Measurements from ENCODE around the gene OFD1. TPM values are rescaled to one million over a fixed set of nuclear protein-coding genes. Genes with fewer than 3 reads are reported as not detected.

Gene OFD1
- total and polyA plus RNA-seq, 2 experiments from 2014 or later = 23.5 TPM

- Histone ChIP-seq H3K27ac (no peak overlapping the region), H3K27me3 (no peaks in the 10 kb centered on the region), H4K20me1 (ENCODE audit: insufficient read depth, poor library complexity, severe bottlenecking) (no peaks in the 10 kb centered on the region), H3K9me3 (ENCODE audit: low read depth) (no peaks in the 10 kb centered on the region), H3K4me3 (no peak overlapping the region), H2AFZ (no peak overlapping the region), H3K36me3 (replicated peaks; ENCODE audit: insufficient read depth, low read depth) (no peaks in the 10 kb centered on the region), H3K4me1 (ENCODE audit: insufficient read depth) (no peaks in the 10 kb centered on the region), H3K9me2 (replicated peaks; ENCODE audit: insufficient read depth) (no peaks in the 10 kb centered on the region), H3K4me2 (no peak overlapping the region), H3K79me2 (no peaks in the 10 kb centered on the region)
- WGBS (ENCODE audit: low lambda C conversion rate, missing lambda C conversion rate) = 80% methylated on average over 4 of the region's 4 CpGs
- no peak for TF ChIP-seq CTCF (IDR thresholded peaks at IDR 0.05; ENCODE audit: poor library complexity)
- no peak for TF ChIP-seq EZH2 (IDR thresholded peaks at IDR 0.05; ENCODE audit: borderline replicate concordance)
- TF ChIP-seq EZH2phosphoT487 (IDR thresholded peaks at IDR 0.05; ENCODE audit: low read depth, severe bottlenecking, unreplicated experiment) = no peak
- no peak for DNase-seq (ENCODE audit: low spot score)
These were observed 63.0 kb downstream of the OFD1 start for GRCh38 chrX:13797512-13797911.

- Histone ChIP-seq H3K36me3 (replicated peaks; ENCODE audit: insufficient read depth, low read depth) (no peaks in the 10 kb centered on the region), H3K27me3 (no peaks in the 10 kb centered on the region), H3K27ac (no peak overlapping the region), H3K9me2 (replicated peaks; ENCODE audit: insufficient read depth) (no peaks in the 10 kb centered on the region), H2AFZ (no peak overlapping the region), H3K4me3 (no peak overlapping the region), H3K79me2 (no peaks in the 10 kb centered on the region), H3K9me3 (ENCODE audit: low read depth) (no peaks in the 10 kb centered on the region), H4K20me1 (ENCODE audit: insufficient read depth, poor library complexity, severe bottlenecking) (no peaks in the 10 kb centered on the region), H3K4me2 (no peak overlapping the region), H3K4me1 (ENCODE audit: insufficient read depth) (no peaks in the 10 kb centered on the region)
- no peak for DNase-seq (ENCODE audit: low spot score)
- TF ChIP-seq CTCF (IDR thresholded peaks at IDR 0.05; ENCODE audit: poor library complexity) (no peak), EZH2 (IDR thresholded peaks at IDR 0.05; ENCODE audit: borderline replicate concordance) (no peak), EZH2phosphoT487 (IDR thresholded peaks at IDR 0.05; ENCODE audit: low read depth, severe bottlenecking, unreplicated experiment) (no peak)
- 69% methylated on average over 4 of the region's 4 CpGs for WGBS (ENCODE audit: low lambda C conversion rate, missing lambda C conversion rate)
These were observed 63.6 kb downstream of the OFD1 start for GRCh38 chrX:13798184-13798583.

GRCh38 chrX:13803116-13803515, 68.6 kb downstream of the OFD1 start:
- no peak overlapping the region for H3K27ac ChIP-seq
- H3K4me3 ChIP-seq = no peak overlapping the region
- no peak overlapping the region for H2AFZ ChIP-seq
- H3K27me3 ChIP-seq = no peaks in the 10 kb centered on the region
- TF ChIP-seq EZH2phosphoT487 (IDR thresholded peaks at IDR 0.05; ENCODE audit: low read depth, severe bottlenecking, unreplicated experiment) = no peak
- no peak for TF ChIP-seq CTCF (IDR thresholded peaks at IDR 0.05; ENCODE audit: poor library complexity)
- TF ChIP-seq EZH2 (IDR thresholded peaks at IDR 0.05; ENCODE audit: borderline replicate concordance) = no peak
- 46% methylated on average over 6 of the region's 6 CpGs for WGBS (ENCODE audit: low lambda C conversion rate, missing lambda C conversion rate)
- DNase-seq (ENCODE audit: low spot score) = no peak
- H3K4me2 ChIP-seq = no peak overlapping the region
- H3K79me2 ChIP-seq = no peaks in the 10 kb centered on the region
- H3K36me3 ChIP-seq (replicated peaks; ENCODE audit: insufficient read depth, low read depth) = no peaks in the 10 kb centered on the region
- no peaks in the 10 kb centered on the region for H3K4me1 ChIP-seq (ENCODE audit: insufficient read depth)
- H4K20me1 ChIP-seq (ENCODE audit: insufficient read depth, poor library complexity, severe bottlenecking) = no peaks in the 10 kb centered on the region
- H3K9me3 ChIP-seq (ENCODE audit: low read depth) = no peaks in the 10 kb centered on the region
- H3K9me2 ChIP-seq (replicated peaks; ENCODE audit: insufficient read depth) = no peaks in the 10 kb centered on the region

GRCh38 chrX:13805241-13805640, 70.7 kb downstream of the OFD1 start:
- 78% methylated on average over 2 of the region's 2 CpGs for WGBS (ENCODE audit: low lambda C conversion rate, missing lambda C conversion rate)
- TF ChIP-seq EZH2phosphoT487 (IDR thresholded peaks at IDR 0.05; ENCODE audit: low read depth, severe bottlenecking, unreplicated experiment) (no peak), CTCF (IDR thresholded peaks at IDR 0.05; ENCODE audit: poor library complexity) (no peak), EZH2 (IDR thresholded peaks at IDR 0.05; ENCODE audit: borderline replicate concordance) (no peak)

More at GRCh38 chrX:13805241-13805640, 70.7 kb downstream of the OFD1 start:
- Histone ChIP-seq H3K27me3 (no peaks in the 10 kb centered on the region), H3K79me2 (no peaks in the 10 kb centered on the region), H3K4me1 (ENCODE audit: insufficient read depth) (no peaks in the 10 kb centered on the region), H3K27ac (no peak overlapping the region), H3K4me2 (no peak overlapping the region), H3K9me3 (ENCODE audit: low read depth) (no peaks in the 10 kb centered on the region), H2AFZ (no peak overlapping the region), H3K36me3 (replicated peaks; ENCODE audit: insufficient read depth, low read depth) (no peaks in the 10 kb centered on the region), H3K9me2 (replicated peaks; ENCODE audit: insufficient read depth) (no peaks in the 10 kb centered on the region), H3K4me3 (no peak overlapping the region), H4K20me1 (ENCODE audit: insufficient read depth, poor library complexity, severe bottlenecking) (no peaks in the 10 kb centered on the region)
- DNase-seq (ENCODE audit: low spot score) = no peak

All from hepatocyte (in vitro differentiated cells).